ENCODE results near the gene PRKCA.

The PRKCA gene

GRCh38 chr17:66834426-66834918 is 532.1 kb downstream of the PRKCA start:
- Histone ChIP-seq H3K27ac (replicated peaks) (no peak overlapping the region), H3K4me3 (replicated peaks; ENCODE audit: insufficient read depth, low read length) (no peak overlapping the region), H3K27me3 (ENCODE audit: insufficient read depth, poor library complexity, severe bottlenecking) (peaks cover 12% of the 10 kb centered on the region)
- no peak for DNase-seq (ENCODE audit: low read depth in 1 of 2, low spot score in 1 of 2)
- TF ChIP-seq POLR2AphosphoS5 (IDR thresholded peaks at IDR 0.05; ENCODE audit: low read depth) (no peak), GABPA (IDR thresholded peaks at IDR 0.05; ENCODE audit: low read depth) (no peak), CTCF (IDR thresholded peaks at IDR 0.05; ENCODE audit: insufficient read depth, low read length) (no peak), SPI1 (IDR thresholded peaks at IDR 0.05; ENCODE audit: borderline replicate concordance, low read depth) (no peak)
- TF ChIP-seq, protein P1, sequence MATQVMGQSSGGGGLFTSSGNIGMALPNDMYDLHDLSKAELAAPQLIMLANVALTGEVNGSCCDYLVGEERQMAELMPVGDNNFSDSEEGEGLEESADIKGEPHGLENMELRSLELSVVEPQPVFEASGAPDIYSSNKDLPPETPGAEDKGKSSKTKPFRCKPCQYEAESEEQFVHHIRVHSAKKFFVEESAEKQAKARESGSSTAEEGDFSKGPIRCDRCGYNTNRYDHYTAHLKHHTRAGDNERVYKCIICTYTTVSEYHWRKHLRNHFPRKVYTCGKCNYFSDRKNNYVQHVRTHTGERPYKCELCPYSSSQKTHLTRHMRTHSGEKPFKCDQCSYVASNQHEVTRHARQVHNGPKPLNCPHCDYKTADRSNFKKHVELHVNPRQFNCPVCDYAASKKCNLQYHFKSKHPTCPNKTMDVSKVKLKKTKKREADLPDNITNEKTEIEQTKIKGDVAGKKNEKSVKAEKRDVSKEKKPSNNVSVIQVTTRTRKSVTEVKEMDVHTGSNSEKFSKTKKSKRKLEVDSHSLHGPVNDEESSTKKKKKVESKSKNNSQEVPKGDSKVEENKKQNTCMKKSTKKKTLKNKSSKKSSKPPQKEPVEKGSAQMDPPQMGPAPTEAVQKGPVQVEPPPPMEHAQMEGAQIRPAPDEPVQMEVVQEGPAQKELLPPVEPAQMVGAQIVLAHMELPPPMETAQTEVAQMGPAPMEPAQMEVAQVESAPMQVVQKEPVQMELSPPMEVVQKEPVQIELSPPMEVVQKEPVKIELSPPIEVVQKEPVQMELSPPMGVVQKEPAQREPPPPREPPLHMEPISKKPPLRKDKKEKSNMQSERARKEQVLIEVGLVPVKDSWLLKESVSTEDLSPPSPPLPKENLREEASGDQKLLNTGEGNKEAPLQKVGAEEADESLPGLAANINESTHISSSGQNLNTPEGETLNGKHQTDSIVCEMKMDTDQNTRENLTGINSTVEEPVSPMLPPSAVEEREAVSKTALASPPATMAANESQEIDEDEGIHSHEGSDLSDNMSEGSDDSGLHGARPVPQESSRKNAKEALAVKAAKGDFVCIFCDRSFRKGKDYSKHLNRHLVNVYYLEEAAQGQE (IDR thresholded peaks at IDR 0.05; ENCODE audit: insufficient replicate concordance, low read depth), result no peak

DNA sequence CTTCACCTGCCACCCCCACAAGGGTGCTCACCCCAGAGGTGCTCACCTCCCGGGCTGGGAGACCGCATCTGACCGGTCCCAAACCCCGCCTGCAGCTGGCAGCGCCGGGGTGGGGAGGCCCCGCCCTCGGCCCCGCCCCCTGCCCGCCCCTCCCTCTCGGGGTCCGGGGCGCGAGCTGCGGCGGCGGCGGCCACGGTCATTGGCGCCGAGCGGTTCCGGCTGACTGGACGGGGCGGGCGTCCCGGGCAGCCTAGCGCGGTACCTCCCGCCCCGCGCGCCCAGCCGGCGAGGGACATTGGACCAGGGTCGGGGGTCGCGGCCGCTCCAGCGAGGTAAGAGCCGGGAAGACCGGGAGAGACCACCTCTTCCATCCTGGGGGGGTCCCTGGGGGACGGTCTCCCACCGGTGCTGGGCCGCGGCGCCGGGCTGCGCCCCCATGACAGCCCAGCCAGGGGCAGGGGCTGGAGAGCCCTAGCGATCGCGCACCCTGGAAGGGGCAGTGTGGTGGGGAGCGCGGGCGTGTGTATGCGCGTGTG is 532.6 kb downstream of the PRKCA start, which contains the start of gene CACNG5:
CACNG5 (plus strand) TSS at position 199 of the 536 bp plus-strand sequence. CDS start 42,216 bp downstream, outside the sequence.
- no peak for DNase-seq (ENCODE audit: low read depth in 1 of 2, low spot score in 1 of 2)
- Histone ChIP-seq H3K27ac (replicated peaks) (no peak within 1 kb of the TSS), H3K27me3 (ENCODE audit: insufficient read depth, poor library complexity, severe bottlenecking) (peaks cover 10% of the 10 kb centered on the region), H3K4me3 (replicated peaks; ENCODE audit: insufficient read depth, low read length) (no peak within 1 kb of the TSS)
- TF ChIP-seq GABPA (IDR thresholded peaks at IDR 0.05; ENCODE audit: low read depth) (no peak), CTCF (IDR thresholded peaks at IDR 0.05; ENCODE audit: insufficient read depth, low read length) (no peak), POLR2AphosphoS5 (IDR thresholded peaks at IDR 0.05; ENCODE audit: low read depth) (no peak), SPI1 (IDR thresholded peaks at IDR 0.05; ENCODE audit: borderline replicate concordance, low read depth) (no peak)
- TF ChIP-seq, protein P1 (IDR thresholded peaks at IDR 0.05; ENCODE audit: insufficient replicate concordance, low read depth), result no peak

- DNase-seq (ENCODE audit: low read depth in 1 of 2, low spot score in 1 of 2), result no peak
- Histone ChIP-seq H3K27me3 (ENCODE audit: insufficient read depth, poor library complexity, severe bottlenecking) (peaks cover 10% of the 10 kb centered on the region), H3K27ac (replicated peaks) (no peak overlapping the region), H3K4me3 (replicated peaks; ENCODE audit: insufficient read depth, low read length) (no peak overlapping the region)
- TF ChIP-seq CTCF (IDR thresholded peaks at IDR 0.05; ENCODE audit: insufficient read depth, low read length) (no peak), SPI1 (IDR thresholded peaks at IDR 0.05; ENCODE audit: borderline replicate concordance, low read depth) (no peak), GABPA (IDR thresholded peaks at IDR 0.05; ENCODE audit: low read depth) (no peak), POLR2AphosphoS5 (IDR thresholded peaks at IDR 0.05; ENCODE audit: low read depth) (no peak)
- TF ChIP-seq, protein P1 (IDR thresholded peaks at IDR 0.05; ENCODE audit: insufficient replicate concordance, low read depth), result no peak
Measured at GRCh38 chr17:66835476-66835875, 533.1 kb downstream of the PRKCA start.

All from HL-60 (cell line).